Pulmonary artery endothelial cell (primary cell): ENCODE results near the gene MYO1A. TPM values are rescaled to one million over a fixed set of nuclear protein-coding genes. Genes with fewer than 3 reads are reported as not detected.
"Not testable (repeated sequence)": the region's sequence is repeated elsewhere in the genome, so short reads cannot be mapped to it uniquely, and the experiment has no call there.

Experiments
- DNase-seq: peaks from one replicate; pipeline ENCODE4 v3.0.0-alpha.2; 2011; ENCODE audit warnings: low read depth, low spot score
- total RNA-seq: library from RNA; depleted of rRNA; stranded (reverse); fragments of >200 nt; gene quantifications from 2 replicates; pipeline ENCODE4 v1.2.3, GENCODE V29; 2014

The MYO1A gene
- total RNA-seq, 1 donor from 2014 or later: under 0.01 TPM

- no peak for DNase-seq
Measured at GRCh38 chr12:57048423-57049118, 1.4 kb downstream of the MYO1A start.

- no peak for DNase-seq
Measured at GRCh38 chr12:57047981-57048380, 1.9 kb downstream of the MYO1A start.

DNA sequence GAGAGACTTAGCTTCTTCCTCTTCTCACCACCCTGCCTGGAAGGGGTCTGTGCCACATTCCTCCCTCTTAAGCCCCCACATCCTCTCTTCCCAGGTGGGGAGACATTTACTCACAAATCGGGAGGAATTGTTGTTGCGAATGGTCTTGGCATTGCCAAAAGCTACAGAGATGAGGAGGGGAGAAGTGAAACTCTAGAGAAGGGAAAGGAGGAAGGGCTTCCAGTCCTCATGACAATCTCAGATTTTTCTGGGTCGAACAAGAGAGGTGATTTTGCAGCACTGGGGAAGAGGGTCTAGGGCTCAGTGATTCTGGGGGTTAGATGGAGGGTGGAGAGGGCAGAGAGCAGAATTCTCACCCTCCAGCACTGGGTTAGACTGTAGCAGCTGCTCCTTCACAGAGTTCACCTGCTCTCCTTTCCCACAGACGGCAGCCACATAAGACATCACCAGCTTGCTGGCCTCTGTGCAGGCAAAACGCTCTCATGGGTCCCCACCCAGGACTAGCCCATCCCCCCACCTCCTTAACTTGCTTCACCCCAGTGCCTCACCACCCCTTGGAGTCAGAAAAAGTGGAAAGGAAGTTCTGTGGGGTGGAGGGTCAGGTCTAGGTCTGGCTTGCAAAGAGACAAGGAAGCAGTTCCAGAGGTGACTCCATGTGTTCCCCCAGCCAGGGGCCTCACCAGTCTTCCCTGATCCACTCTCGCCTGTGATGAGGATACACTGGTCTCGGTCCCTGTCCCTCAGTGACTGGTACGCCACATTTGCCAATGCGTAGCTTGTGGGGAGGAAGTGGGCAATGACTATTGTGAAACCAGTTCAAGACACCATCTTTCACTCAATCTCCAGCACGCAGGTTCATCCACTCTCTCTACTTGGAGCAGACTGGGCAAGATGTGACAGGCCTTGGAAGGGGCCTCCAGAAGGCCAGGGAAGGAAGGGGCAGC is 2.7 kb downstream of the MYO1A start:
- no peak for DNase-seq

- DNase-seq: no peak
Measured at GRCh38 chr12:57046086-57046791, 3.7 kb downstream of the MYO1A start.

GRCh38 chr12:57044889-57045288 is 5.0 kb downstream of the MYO1A start:
- DNase-seq: no peak

DNA sequence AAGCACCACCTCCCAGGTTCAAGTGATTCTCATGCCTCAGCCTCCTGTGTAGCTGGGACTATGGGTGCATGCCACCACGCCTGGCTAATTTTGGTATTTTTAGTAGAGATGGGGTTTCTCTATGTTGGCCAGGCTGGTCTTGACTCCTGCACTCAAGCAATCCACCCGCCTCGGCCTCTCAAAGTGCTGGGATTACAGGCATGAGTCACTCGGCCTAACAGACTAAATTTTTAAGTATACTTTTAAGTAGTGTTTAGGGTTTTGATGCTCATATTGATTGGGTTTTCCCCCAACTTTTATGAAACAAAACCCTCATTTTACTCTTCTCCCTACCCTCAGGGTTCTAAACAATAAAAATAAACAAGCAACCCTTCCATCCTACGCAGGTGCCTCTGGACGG is 5.5 kb downstream of the MYO1A start:
- no peak for DNase-seq

- no peak for DNase-seq
Measured at GRCh38 chr12:57042695-57043094, 7.2 kb downstream of the MYO1A start.

DNA sequence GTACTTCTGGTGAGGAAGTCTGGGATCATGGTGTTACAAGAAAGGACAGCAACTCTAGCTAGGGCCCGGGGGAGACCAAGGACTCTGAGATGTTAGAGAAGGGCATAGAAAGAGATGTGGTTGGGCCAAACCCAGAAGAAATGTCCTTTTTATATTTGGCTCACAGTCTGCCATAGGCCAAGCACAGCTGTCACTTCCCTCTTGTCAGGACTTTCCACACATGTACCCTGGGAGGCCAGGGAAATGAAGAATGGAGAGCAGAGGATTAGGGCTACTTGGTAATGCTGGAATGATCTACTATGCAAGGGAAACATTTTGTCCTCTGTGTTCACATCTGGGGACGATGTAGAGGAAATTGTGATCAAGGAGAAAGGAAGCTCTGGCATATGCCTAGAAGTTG is 9.2 kb downstream of the MYO1A start:
- no peak for DNase-seq

DNA sequence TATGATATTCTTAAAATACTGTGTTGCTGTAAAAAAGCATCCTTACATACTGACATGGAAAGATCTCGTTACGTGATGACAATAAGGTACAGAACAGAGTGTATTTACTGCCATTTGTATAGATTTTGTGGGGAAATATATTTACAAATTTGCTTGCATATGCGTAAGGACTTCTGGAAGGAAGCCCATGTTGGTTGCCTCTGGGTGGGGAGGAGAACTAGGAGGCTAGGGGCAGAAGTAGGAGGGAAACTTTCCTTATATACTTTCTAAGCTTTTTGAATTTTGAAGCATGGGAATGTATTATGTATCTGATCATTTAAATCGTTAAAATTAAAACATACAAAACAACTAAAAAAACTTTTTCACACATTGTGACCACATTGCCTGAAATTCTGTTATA is 9.7 kb downstream of the MYO1A start:
- DNase-seq: no peak

DNA sequence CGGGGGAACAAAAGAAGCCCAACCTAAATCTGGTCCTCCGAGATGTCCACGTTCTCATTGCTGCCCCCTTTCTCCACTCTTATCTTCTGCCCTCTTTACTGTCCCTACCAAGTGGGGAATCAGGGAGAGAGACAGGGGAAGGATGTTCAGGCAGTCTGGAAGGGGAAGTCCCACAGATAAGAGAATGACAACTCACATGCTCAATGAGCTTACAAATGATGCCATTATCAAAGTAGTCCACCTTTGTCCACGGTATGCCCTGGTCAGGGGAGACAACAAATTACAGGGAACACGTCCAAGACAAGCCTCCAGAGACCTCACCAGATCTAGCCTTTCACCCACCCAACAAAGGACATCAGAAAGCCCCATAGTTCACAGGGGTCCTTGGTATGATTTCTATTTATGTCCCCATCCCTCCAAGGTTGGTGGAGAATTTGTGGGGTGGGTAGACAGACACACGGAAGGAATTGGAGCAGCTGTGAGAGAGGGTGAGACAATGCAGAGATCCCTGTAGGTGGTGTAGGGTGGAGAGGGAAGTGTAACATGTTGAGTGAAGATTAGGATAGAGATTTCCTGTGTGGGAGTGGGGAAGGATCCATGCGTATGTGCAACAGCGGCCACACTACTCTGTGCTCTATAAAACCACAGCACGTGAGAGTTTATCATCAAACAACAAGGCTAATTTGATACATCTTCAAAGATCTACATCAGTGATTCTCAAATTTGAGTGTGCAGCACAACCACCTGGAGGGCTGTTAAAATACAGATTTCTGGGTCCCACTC is 10.7 kb downstream of the MYO1A start:
- no peak for DNase-seq

GRCh38 chr12:57037264-57037663 is 12.7 kb downstream of the MYO1A start:
- no peak for DNase-seq

- no peak for DNase-seq
Measured at GRCh38 chr12:57033431-57033830, 16.5 kb downstream of the MYO1A start.

- DNase-seq: no peak
Measured at GRCh38 chr12:57031789-57032188, 18.1 kb downstream of the MYO1A start.

GRCh38 chr12:57031138-57031725 is 18.7 kb downstream of the MYO1A start:
- no peak for DNase-seq

- DNase-seq: no peak
Measured at GRCh38 chr12:57029457-57029856, 20.5 kb downstream of the MYO1A start.

DNA sequence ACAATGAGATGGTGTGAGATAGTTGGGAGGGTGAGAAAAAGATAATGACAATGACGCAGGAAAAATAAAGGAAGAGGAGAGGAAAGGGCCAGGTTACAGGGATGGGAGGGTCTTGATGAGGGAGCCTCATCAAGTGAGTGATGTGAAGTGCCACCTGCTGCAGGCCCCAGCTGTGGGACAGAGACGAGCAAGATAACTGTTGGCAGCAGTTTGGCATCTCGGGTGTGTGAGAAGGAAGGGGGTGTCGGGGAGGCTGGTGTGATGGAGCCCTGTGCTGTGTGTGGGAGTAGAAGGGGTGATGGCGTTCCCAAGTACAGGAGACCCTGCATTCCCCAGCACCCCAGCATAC is 22.1 kb downstream of the MYO1A start:
- DNase-seq: no peak

- no peak for DNase-seq
Measured at GRCh38 chr12:57027011-57027804, 22.7 kb downstream of the MYO1A start.

DNA sequence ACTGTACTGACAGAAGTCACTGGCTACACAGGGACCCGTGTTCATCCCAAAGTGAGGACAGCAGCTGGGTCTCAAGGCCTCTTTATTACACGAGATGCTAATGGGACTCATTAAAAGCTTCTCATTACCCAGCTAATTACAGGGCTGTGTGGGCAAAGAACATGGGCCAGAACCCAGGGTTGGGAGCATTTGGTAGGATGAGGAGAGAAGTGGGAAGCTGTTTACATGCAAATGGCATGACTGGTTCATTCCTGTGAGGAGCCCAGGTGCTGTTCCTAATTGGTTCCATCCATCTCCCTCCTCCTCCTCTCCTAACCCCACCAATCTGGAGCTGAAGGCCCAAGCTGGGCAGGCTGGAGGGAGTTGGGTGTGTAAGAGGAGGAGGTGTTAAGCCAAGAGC is 24.7 kb downstream of the MYO1A start:
- DNase-seq: no peak

DNA sequence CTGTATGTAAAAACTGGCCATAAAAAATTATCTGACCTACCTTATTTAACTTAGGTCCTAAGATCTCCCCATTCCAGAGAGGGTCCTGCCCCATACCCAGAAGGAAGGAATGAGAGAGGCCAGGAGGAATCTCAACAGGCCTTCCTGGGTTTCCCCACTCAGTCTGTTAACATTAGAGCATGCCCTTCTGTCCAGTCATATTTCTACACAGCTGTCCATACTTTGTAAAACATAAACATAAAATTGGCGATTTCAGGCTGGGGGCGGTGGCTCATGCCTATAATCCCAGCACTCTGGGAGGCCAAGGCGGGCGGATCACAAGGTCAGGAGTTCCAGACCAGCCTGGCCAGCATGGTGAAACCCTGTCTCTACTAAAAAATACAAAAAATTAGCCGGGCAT is 27.6 kb downstream of the MYO1A start:
- not testable (repeated sequence) for DNase-seq
